ENCODE measurements around the gene GRAP2.

Gene GRAP2

GRCh38 chr22:39947220-39948216 is 46.6 kb downstream of the GRAP2 start:
- no peak for DNase-seq

GRCh38 chr22:39949964-39950737 is 49.3 kb downstream of the GRAP2 start:
- no peak for DNase-seq

GRCh38 chr22:39951603-39952293 is 50.9 kb downstream of the GRAP2 start:
- DNase-seq: peak; percentile 38

- DNase-seq: no peak
Measured at GRCh38 chr22:39952347-39952746, 51.5 kb downstream of the GRAP2 start.

- no peak for DNase-seq
Measured at GRCh38 chr22:39953101-39953500, 52.2 kb downstream of the GRAP2 start.

- DNase-seq: peak; percentile 63
Measured at GRCh38 chr22:39954584-39955055, 53.7 kb downstream of the GRAP2 start.

- DNase-seq: no peak
Measured at GRCh38 chr22:39955675-39956074, 54.8 kb downstream of the GRAP2 start.

GRCh38 chr22:39956932-39957664 is 56.2 kb downstream of the GRAP2 start:
- peak; percentile 23 for DNase-seq

GRCh38 chr22:39958009-39958711 is 57.3 kb downstream of the GRAP2 start:
- DNase-seq: no peak

GRCh38 chr22:39958949-39959639 is 58.2 kb downstream of the GRAP2 start:
- DNase-seq: no peak

- DNase-seq: peak; percentile 57
Measured at GRCh38 chr22:39959640-39960447, 59.0 kb downstream of the GRAP2 start, which contains the start of gene TMA7B. Gene TMA7B, plus strand, starts transcription at chr22:39960397. Its CDS starts 3,978 bp downstream, at chr22:39964375.

- DNase-seq: peak; percentile 94
Measured at GRCh38 chr22:39960791-39961746, 60.2 kb downstream of the GRAP2 start.

- no peak for DNase-seq
Measured at GRCh38 chr22:39962071-39962470, 61.2 kb downstream of the GRAP2 start.

- no peak for DNase-seq
Measured at GRCh38 chr22:39965748-39966147, 64.9 kb downstream of the GRAP2 start.

- no peak for DNase-seq
Measured at GRCh38 chr22:39966470-39966869, 65.6 kb downstream of the GRAP2 start.

GRCh38 chr22:39967103-39967829 is 66.4 kb downstream of the GRAP2 start:
- no peak for DNase-seq

- no peak for DNase-seq
Measured at GRCh38 chr22:39967996-39968972, 67.4 kb downstream of the GRAP2 start.
